Measurements from ENCODE around the gene SGK1. TPM values are rescaled to one million over a fixed set of nuclear protein-coding genes. Genes with fewer than 3 reads are reported as not detected.
"Not testable (repeated sequence)": the region's sequence is repeated elsewhere in the genome, so short reads cannot be mapped to it uniquely, and the experiment has no call there.

SGK1 gene
- total RNA-seq, 6 experiments from 2014 or later, result 15.9 to 149 (median 43.0) TPM

DNA sequence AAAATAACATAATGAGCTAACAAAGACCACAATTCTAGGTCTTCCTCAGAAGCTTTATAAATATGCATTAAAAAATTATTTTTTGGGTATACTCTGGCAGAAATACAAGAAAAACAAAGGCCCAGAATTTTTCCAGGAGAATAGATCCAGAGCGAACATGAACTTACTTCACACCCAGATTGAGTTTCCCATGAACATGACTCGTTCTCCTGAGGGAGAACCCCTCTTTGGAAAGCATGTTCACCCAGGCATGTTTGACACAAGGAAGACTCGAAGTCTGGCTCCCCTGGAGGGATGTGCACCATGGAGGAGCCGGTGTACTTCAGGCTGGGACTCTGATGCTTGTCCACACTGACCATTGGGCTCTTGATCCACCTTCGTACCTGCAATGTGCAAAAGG is 56.1 kb downstream of the SGK1 start:
- intact Hi-C loops (cut with DNase I), result no loop called here
- TF ChIP-seq, protein P1, sequence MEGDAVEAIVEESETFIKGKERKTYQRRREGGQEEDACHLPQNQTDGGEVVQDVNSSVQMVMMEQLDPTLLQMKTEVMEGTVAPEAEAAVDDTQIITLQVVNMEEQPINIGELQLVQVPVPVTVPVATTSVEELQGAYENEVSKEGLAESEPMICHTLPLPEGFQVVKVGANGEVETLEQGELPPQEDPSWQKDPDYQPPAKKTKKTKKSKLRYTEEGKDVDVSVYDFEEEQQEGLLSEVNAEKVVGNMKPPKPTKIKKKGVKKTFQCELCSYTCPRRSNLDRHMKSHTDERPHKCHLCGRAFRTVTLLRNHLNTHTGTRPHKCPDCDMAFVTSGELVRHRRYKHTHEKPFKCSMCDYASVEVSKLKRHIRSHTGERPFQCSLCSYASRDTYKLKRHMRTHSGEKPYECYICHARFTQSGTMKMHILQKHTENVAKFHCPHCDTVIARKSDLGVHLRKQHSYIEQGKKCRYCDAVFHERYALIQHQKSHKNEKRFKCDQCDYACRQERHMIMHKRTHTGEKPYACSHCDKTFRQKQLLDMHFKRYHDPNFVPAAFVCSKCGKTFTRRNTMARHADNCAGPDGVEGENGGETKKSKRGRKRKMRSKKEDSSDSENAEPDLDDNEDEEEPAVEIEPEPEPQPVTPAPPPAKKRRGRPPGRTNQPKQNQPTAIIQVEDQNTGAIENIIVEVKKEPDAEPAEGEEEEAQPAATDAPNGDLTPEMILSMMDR (IDR thresholded peaks at IDR 0.05), result no peak
- no peak for TF ChIP-seq POLR2A (IDR thresholded peaks at IDR 0.05)
- DNase-seq, result no peak
- Histone ChIP-seq H3K4me3 (no peak overlapping the region), H3K27me3 (no peaks in the 10 kb centered on the region), H3K9me3 (no peaks in the 10 kb centered on the region), H3K4me1 (peaks cover 0 to 14% (median 6%) of the 10 kb centered on the region in 4 donors), H3K36me3 (no peaks in the 10 kb centered on the region), H3K27ac (no peak overlapping the region)
- 85% methylated on average over 5 of the region's 5 CpGs for WGBS (ENCODE audit: insufficient coverage, low coverage, low lambda C conversion rate, missing lambda C conversion rate)
- ATAC-seq, result no peak

DNA sequence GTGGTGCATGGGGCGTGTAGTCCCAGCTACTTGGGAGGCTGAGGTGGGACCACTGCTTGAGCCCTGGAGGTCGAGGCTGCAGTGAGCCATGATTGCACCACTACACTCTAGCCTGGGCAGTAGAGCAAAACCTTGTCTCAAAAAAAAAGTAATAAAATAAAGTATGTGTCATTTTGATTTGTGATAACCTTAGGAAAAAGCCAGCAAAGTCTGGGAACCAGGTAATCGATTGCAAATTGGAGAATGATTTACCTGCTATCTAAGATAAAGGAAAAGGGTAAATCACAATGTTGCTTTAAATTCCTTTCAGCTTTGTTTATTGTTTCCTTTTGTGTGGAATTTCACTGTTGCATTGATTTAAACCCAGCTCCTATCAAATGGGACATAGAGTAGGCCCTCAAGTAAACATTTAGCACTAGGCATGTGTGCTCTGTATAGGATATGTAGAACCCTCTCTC is 59.0 kb downstream of the SGK1 start:
- peak; percentile 53 to 72 (median 63) for ATAC-seq
- Histone ChIP-seq H3K27me3 (no peaks in the 10 kb centered on the region), H3K27ac (peak overlapping the region in 2 of 3 donors; percentile 2 to 34), H3K4me1 (peaks cover 0 to 22% (median 10%) of the 10 kb centered on the region in 4 donors), H3K9me3 (no peaks in the 10 kb centered on the region), H3K4me3 (no peak overlapping the region), H3K36me3 (no peaks in the 10 kb centered on the region)
- WGBS (ENCODE audit: insufficient coverage, low coverage, low lambda C conversion rate, missing lambda C conversion rate), result 45% methylated on average over 3 of the region's 3 CpGs
- TF ChIP-seq, protein P1 (IDR thresholded peaks at IDR 0.05), result no peak
- TF ChIP-seq POLR2A (IDR thresholded peaks at IDR 0.05), result no peak
- DNase-seq, result no peak
- intact Hi-C loops (cut with DNase I), result no loop called here

GRCh38 chr6:134257516-134257915 is 60.4 kb downstream of the SGK1 start:
- ATAC-seq (no peak), DNase-seq (no peak)
- intact Hi-C loops (cut with DNase I), result no loop called here
- Histone ChIP-seq H3K9me3 (no peaks in the 10 kb centered on the region), H3K36me3 (no peaks in the 10 kb centered on the region), H3K27ac (peak overlapping the region in 1 of 3 donors; percentile 9), H3K4me1 (peaks cover 0 to 26% (median 11%) of the 10 kb centered on the region in 4 donors), H3K4me3 (no peak overlapping the region), H3K27me3 (no peaks in the 10 kb centered on the region)
- TF ChIP-seq, protein P1 (IDR thresholded peaks at IDR 0.05), result no peak
- 55% methylated on average over 3 of the region's 3 CpGs for WGBS (ENCODE audit: insufficient coverage, low coverage, low lambda C conversion rate, missing lambda C conversion rate)

- H3K27ac ChIP-seq, result no peak overlapping the region
- H3K36me3 ChIP-seq, result no peaks in the 10 kb centered on the region
- H3K4me3 ChIP-seq, result no peak overlapping the region
- intact Hi-C loops (cut with DNase I), result no loop called here
- TF ChIP-seq POLR2A (IDR thresholded peaks at IDR 0.05), result no peak
- TF ChIP-seq, protein P1 (IDR thresholded peaks at IDR 0.05), result no peak
- no peaks in the 10 kb centered on the region for H3K27me3 ChIP-seq
- H3K4me1 ChIP-seq, result peaks cover 0 to 26% (median 11%) of the 10 kb centered on the region in 4 donors
- H3K9me3 ChIP-seq, result no peaks in the 10 kb centered on the region
- WGBS (ENCODE audit: insufficient coverage, low coverage, low lambda C conversion rate, missing lambda C conversion rate), result 95% methylated on average over 4 of the region's 8 CpGs
- DNase-seq, result no peak
- no peak for ATAC-seq
Measured at GRCh38 chr6:134256862-134257261, 61.0 kb downstream of the SGK1 start.

- intact Hi-C loops (cut with DNase I), result not testable (repeated sequence)
Measured at GRCh38 chr6:134255280-134255679, 62.6 kb downstream of the SGK1 start.

More at GRCh38 chr6:134255280-134255679, 62.6 kb downstream of the SGK1 start:
- DNase-seq, result peak; percentile 60 to 72 (median 70)
- ATAC-seq, result peak; percentile 84 to 86 (median 84)
- H3K27me3 ChIP-seq, H3K9me3 ChIP-seq, H3K36me3 ChIP-seq, H3K4me3 ChIP-seq: not testable (repeated sequence)
- Histone ChIP-seq H3K27ac (peak overlapping the region in 1 of 3 donors; percentile 34), H3K4me1 (peaks cover 0 to 31% (median 14%) of the 10 kb centered on the region in 4 donors)
- WGBS (ENCODE audit: insufficient coverage, low coverage, low lambda C conversion rate, missing lambda C conversion rate), result 40% methylated on average over 1 of the region's 2 CpGs
